Upper lobe of right lung (tissue), 1 donor: ENCODE measurements around the gene SFRP5. TPM values are rescaled to one million over a fixed set of nuclear protein-coding genes. Genes with fewer than 3 reads are reported as not detected.
A peak's percentile ranks its signal among the peaks of the same experiment; 100 is the strongest.

Experiments
- ATAC-seq: fragments of 200-7000 bp; cut with Tn5 transposase; one replicate; pipeline ENCODE4 v1.9.1; 2020; ENCODE audit warnings: mild to moderate bottlenecking, moderate library complexity
- DNase-seq: peaks from one replicate; pipeline ENCODE4 v3.0.0-alpha.2; 2020
- H3K27ac ChIP-seq: fragments of 200-600 bp; one replicate; pipeline ENCODE4 v1.8.0; 2022
- H3K27me3 ChIP-seq: fragments of 200-600 bp; one replicate; pipeline ENCODE4 v1.8.0; 2022; ENCODE audit warnings: mild to moderate bottlenecking
- H3K36me3 ChIP-seq: fragments of 200-600 bp; one replicate; pipeline ENCODE4 v1.8.0; 2022
- H3K4me1 ChIP-seq: fragments of 200-600 bp; one replicate; pipeline ENCODE4 v1.8.0; 2022
- H3K4me3 ChIP-seq: fragments of 200-600 bp; one replicate; pipeline ENCODE4 v1.8.0; 2022; ENCODE audit warnings: mild to moderate bottlenecking
- H3K9me3 ChIP-seq: fragments of 200-600 bp; one replicate; pipeline ENCODE4 v1.8.0; 2022
- CTCF ChIP-seq: fragments of 200-600 bp; IDR thresholded peaks from one replicate; pipeline ENCODE4 v1.8.0; 2022; ENCODE audit warnings: antibody characterized with exemption
- intact Hi-C: fragments of 100-400 bp; cut with DNase I; formaldehyde crosslinking; loops from one replicate; pipeline ENCODE4 v1.11.0; 2022
- total RNA-seq: library from RNA; stranded (reverse); fragmentation: NEBNext Ultra II Directional; extraction: Animal tissue kit (Norgen Biotek cat#: 25700); gene quantifications from one replicate; pipeline ENCODE4 v1.2.1, GENCODE V29; 2021
- donor health status: DM: no; HTN: yes; CAD: no; lungs with severe emphysema.

Gene SFRP5
- total RNA-seq, 1 donor from 2014 or later: 3.0 TPM

GRCh38 chr10:97759158-97759887 is 12.5 kb downstream of the SFRP5 start:
- intact Hi-C loops: no loop called here
- DNase-seq (peak; percentile 85), ATAC-seq (peak; percentile 91)
- no peaks in the 10 kb centered on the region for H3K4me1 ChIP-seq
- H3K9me3 ChIP-seq: no peaks in the 10 kb centered on the region
- peaks cover 63% of the 10 kb centered on the region for H3K36me3 ChIP-seq
- H3K27ac ChIP-seq: no peak overlapping the region
- H3K27me3 ChIP-seq: no peaks in the 10 kb centered on the region
- TF ChIP-seq CTCF: peak; percentile 84
- no peak overlapping the region for H3K4me3 ChIP-seq

GRCh38 chr10:97757471-97757870 is 14.3 kb downstream of the SFRP5 start:
- intact Hi-C loops: no loop called here
- Histone ChIP-seq H3K36me3 (peaks cover 81% of the 10 kb centered on the region), H3K27ac (no peak overlapping the region), H3K9me3 (no peaks in the 10 kb centered on the region), H3K4me3 (no peak overlapping the region), H3K27me3 (no peaks in the 10 kb centered on the region), H3K4me1 (no peaks in the 10 kb centered on the region)
- ATAC-seq (no peak), DNase-seq (peak; percentile 48)
- TF ChIP-seq CTCF: no peak

- ATAC-seq: no peak
- TF ChIP-seq CTCF: no peak
- intact Hi-C loops: no loop called here
- Histone ChIP-seq H3K4me1 (no peaks in the 10 kb centered on the region), H3K27me3 (no peaks in the 10 kb centered on the region), H3K27ac (no peak overlapping the region), H3K4me3 (no peak overlapping the region), H3K36me3 (peaks cover 96% of the 10 kb centered on the region), H3K9me3 (no peaks in the 10 kb centered on the region)
- no peak for DNase-seq
These were observed 16.1 kb downstream of the SFRP5 start for GRCh38 chr10:97755718-97756117.

GRCh38 chr10:97754726-97755125 is 17.1 kb downstream of the SFRP5 start:
- TF ChIP-seq CTCF: no peak
- no peak overlapping the region for H3K4me3 ChIP-seq
- DNase-seq (no peak), ATAC-seq (no peak)
- no peaks in the 10 kb centered on the region for H3K9me3 ChIP-seq
- no peaks in the 10 kb centered on the region for H3K4me1 ChIP-seq
- H3K27me3 ChIP-seq: no peaks in the 10 kb centered on the region
- intact Hi-C loops: no loop called here
- H3K36me3 ChIP-seq: peaks cover 96% of the 10 kb centered on the region
- H3K27ac ChIP-seq: no peak overlapping the region

- H3K27ac ChIP-seq: no peak overlapping the region
- H3K27me3 ChIP-seq: no peaks in the 10 kb centered on the region
- TF ChIP-seq CTCF: no peak
- DNase-seq (no peak), ATAC-seq (no peak)
- H3K4me1 ChIP-seq: no peaks in the 10 kb centered on the region
- H3K9me3 ChIP-seq: no peaks in the 10 kb centered on the region
- intact Hi-C loops: no loop called here
- no peak overlapping the region for H3K4me3 ChIP-seq
- peaks cover 100% of the 10 kb centered on the region for H3K36me3 ChIP-seq
These were observed 18.8 kb downstream of the SFRP5 start for GRCh38 chr10:97752956-97753355.
